ENCODE measurements around the gene PLEKHA4. TPM values are rescaled to one million over a fixed set of nuclear protein-coding genes. Genes with fewer than 3 reads are reported as not detected.

The PLEKHA4 gene
- total and polyA plus RNA-seq, 2 of the 13 experiments (the other 11 are each of a cell fraction or from before 2014, with no cell fraction given), result 4.8 to 6.0 TPM

DNA sequence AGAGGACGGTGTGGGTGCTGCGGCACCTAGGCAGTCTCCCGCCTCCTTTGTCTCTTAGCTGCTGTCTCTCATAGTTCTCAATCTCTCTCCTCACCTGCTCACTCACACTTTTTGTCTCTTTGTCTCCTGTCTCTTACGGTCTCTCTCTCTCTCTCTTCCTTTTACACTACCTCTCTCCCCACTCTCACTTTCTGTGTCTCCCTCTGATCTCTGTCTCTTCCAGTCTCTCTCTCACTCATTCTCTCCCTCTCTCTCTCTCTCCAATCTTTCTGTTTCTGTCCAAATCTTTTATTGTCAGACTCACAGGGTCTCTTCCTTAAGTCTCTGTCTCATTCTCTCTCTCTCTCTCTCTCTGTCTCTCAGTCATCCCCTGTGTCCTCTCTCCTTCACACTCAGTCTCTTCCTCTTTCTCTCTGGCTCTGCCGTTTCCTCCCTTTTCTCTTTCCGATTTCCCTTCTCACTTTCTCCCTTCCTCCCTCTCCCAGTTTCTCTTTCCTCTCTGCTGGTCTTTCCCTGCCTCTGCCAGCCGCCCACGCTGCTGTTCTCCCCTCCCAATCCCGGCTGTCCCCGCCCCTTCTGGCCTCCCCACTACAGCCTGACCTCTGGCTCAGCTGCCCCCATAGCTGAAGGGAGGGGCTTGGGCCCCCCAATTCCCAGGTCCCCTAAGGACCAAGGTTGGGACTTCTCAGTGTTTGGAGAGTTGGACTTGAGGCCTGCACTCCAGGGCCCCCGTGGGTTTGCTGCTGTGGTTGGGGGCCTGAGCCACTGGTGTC, at the start of gene PLEKHA4 (continued):
- TF ChIP-seq KLF13 (CRISPR knock-in tag; IDR thresholded peaks at IDR 0.05), result no peak
- no peak for TF ChIP-seq ZNF562 (CRISPR knock-in tag; IDR thresholded peaks at IDR 0.05; ENCODE audit: borderline replicate concordance)
- TF ChIP-seq SRSF1 (optimal IDR thresholded peaks at IDR 0.05; ENCODE audit: low read depth, low read length), result peak; percentile 51
- TF ChIP-seq ZNF761 (CRISPR knock-in tag; conservative IDR thresholded peaks at IDR 0.05), result 0 out of 2 replicates have a peak, but pooled peaks have one; percentile 44
- TF ChIP-seq NR2C2 (CRISPR knock-in tag; IDR thresholded peaks at IDR 0.05; ENCODE audit: borderline replicate concordance), result peak; percentile 46; the same call in 1 of the 2 replicates
- TF ChIP-seq, protein P1, sequence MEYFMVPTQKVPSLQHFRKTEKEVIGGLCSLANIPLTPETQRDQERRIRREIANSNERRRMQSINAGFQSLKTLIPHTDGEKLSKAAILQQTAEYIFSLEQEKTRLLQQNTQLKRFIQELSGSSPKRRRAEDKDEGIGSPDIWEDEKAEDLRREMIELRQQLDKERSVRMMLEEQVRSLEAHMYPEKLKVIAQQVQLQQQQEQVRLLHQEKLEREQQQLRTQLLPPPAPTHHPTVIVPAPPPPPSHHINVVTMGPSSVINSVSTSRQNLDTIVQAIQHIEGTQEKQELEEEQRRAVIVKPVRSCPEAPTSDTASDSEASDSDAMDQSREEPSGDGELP (IDR thresholded peaks at IDR 0.05; ENCODE audit: borderline replicate concordance, low read depth), result peak; percentile 36; the same call in 1 of the 2 replicates
- TF ChIP-seq ZNF768 (CRISPR knock-in tag; IDR thresholded peaks at IDR 0.05), result peak; percentile 60; the same call in 1 of the 2 replicates
- TF ChIP-seq, protein P2, sequence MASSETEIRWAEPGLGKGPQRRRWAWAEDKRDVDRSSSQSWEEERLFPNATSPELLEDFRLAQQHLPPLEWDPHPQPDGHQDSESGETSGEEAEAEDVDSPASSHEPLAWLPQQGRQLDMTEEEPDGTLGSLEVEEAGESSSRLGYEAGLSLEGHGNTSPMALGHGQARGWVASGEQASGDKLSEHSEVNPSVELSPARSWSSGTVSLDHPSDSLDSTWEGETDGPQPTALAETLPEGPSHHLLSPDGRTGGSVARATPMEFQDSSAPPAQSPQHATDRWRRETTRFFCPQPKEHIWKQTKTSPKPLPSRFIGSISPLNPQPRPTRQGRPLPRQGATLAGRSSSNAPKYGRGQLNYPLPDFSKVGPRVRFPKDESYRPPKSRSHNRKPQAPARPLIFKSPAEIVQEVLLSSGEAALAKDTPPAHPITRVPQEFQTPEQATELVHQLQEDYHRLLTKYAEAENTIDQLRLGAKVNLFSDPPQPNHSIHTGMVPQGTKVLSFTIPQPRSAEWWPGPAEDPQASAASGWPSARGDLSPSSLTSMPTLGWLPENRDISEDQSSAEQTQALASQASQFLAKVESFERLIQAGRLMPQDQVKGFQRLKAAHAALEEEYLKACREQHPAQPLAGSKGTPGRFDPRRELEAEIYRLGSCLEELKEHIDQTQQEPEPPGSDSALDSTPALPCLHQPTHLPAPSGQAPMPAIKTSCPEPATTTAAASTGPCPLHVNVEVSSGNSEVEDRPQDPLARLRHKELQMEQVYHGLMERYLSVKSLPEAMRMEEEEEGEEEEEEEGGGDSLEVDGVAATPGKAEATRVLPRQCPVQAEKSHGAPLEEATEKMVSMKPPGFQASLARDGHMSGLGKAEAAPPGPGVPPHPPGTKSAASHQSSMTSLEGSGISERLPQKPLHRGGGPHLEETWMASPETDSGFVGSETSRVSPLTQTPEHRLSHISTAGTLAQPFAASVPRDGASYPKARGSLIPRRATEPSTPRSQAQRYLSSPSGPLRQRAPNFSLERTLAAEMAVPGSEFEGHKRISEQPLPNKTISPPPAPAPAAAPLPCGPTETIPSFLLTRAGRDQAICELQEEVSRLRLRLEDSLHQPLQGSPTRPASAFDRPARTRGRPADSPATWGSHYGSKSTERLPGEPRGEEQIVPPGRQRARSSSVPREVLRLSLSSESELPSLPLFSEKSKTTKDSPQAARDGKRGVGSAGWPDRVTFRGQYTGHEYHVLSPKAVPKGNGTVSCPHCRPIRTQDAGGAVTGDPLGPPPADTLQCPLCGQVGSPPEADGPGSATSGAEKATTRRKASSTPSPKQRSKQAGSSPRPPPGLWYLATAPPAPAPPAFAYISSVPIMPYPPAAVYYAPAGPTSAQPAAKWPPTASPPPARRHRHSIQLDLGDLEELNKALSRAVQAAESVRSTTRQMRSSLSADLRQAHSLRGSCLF (CRISPR knock-in tag; IDR thresholded peaks at IDR 0.05; ENCODE audit: borderline replicate concordance), result no peak
- TF ChIP-seq ZNF850 (CRISPR knock-in tag; conservative IDR thresholded peaks at IDR 0.05), result no peak
- no peak for TF ChIP-seq RFX5 (IDR thresholded peaks at IDR 0.05; ENCODE audit: low read depth, low read length)
- no peak for TF ChIP-seq ZNF337 (CRISPR knock-in tag; IDR thresholded peaks at IDR 0.05; ENCODE audit: borderline replicate concordance, low read depth)
- no peak for TF ChIP-seq CREBL2 (CRISPR knock-in tag; IDR thresholded peaks at IDR 0.05; ENCODE audit: borderline replicate concordance)
- no peak for TF ChIP-seq PLSCR1 (CRISPR knock-in tag; IDR thresholded peaks at IDR 0.05; ENCODE audit: borderline replicate concordance)
- no peak for TF ChIP-seq PHF5A (CRISPR knock-in tag; IDR thresholded peaks at IDR 0.05; ENCODE audit: low read depth, unreplicated experiment)
- TF ChIP-seq PTBP1 (IDR thresholded peaks at IDR 0.05; ENCODE audit: low read depth, low read length, poor library complexity, severe bottlenecking), result no peak
- TF ChIP-seq, protein P3, sequence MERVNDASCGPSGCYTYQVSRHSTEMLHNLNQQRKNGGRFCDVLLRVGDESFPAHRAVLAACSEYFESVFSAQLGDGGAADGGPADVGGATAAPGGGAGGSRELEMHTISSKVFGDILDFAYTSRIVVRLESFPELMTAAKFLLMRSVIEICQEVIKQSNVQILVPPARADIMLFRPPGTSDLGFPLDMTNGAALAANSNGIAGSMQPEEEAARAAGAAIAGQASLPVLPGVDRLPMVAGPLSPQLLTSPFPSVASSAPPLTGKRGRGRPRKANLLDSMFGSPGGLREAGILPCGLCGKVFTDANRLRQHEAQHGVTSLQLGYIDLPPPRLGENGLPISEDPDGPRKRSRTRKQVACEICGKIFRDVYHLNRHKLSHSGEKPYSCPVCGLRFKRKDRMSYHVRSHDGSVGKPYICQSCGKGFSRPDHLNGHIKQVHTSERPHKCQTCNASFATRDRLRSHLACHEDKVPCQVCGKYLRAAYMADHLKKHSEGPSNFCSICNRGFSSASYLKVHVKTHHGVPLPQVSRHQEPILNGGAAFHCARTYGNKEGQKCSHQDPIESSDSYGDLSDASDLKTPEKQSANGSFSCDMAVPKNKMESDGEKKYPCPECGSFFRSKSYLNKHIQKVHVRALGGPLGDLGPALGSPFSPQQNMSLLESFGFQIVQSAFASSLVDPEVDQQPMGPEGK (CRISPR knock-in tag; IDR thresholded peaks at IDR 0.05), result peak; percentile 96
- TF ChIP-seq JUND (CRISPR knock-in tag; IDR thresholded peaks at IDR 0.05), result no peak
- TF ChIP-seq ZBTB7B (CRISPR knock-in tag; IDR thresholded peaks at IDR 0.05), result peak; percentile 82
- no peak for TF ChIP-seq ARNT2 (CRISPR knock-in tag; IDR thresholded peaks at IDR 0.05; ENCODE audit: low read depth)
- TF ChIP-seq FOSL2 (CRISPR knock-in tag; IDR thresholded peaks at IDR 0.05), result peak; percentile 36
